HUES6 (cell line): Measurements from ENCODE around the gene TGFBRAP1.

Experiments used
- H3K27ac ChIP-seq: 2 replicates; pipeline ENCODE4 v1.7.0; 2013; ENCODE audit warnings: low read depth, mild to moderate bottlenecking, low read length, inconsistent platforms
- H3K27me3 ChIP-seq: 2 replicates; pipeline ENCODE4 v1.6.1; 2013; ENCODE audit warnings: low read length; ENCODE audit not compliant: control insufficient read depth, insufficient read depth
- H3K36me3 ChIP-seq: 2 replicates; pipeline ENCODE4 v1.6.1; 2013; ENCODE audit warnings: low read length; ENCODE audit not compliant: control insufficient read depth, insufficient read depth
- H3K4me1 ChIP-seq: 2 replicates; pipeline ENCODE4 v1.6.1; 2013; ENCODE audit warnings: low read length; ENCODE audit not compliant: control insufficient read depth, insufficient read depth
- H3K4me3 ChIP-seq: 2 replicates; pipeline ENCODE4 v1.5.1; 2013; ENCODE audit warnings: low read depth, low read length
- H3K9ac ChIP-seq: one replicate; pipeline ENCODE4 v1.6.1; 2013; ENCODE audit warnings: mild to moderate bottlenecking, low read length
- H3K9me3 ChIP-seq: 2 replicates; pipeline ENCODE4 v1.6.1; 2013; ENCODE audit warnings: low read depth, low read length; ENCODE audit not compliant: control insufficient read depth, insufficient read depth

TGFBRAP1 gene

GRCh38 chr2:105308382-105309146 is 21.0 kb downstream of the TGFBRAP1 start:
- no peak overlapping the region for H3K4me3 ChIP-seq
- H3K9ac ChIP-seq: no peak overlapping the region
- no peaks in the 10 kb centered on the region for H3K9me3 ChIP-seq
- no peak overlapping the region for H3K27ac ChIP-seq
- peaks cover 16% of the 10 kb centered on the region for H3K36me3 ChIP-seq
- H3K4me1 ChIP-seq: no peaks in the 10 kb centered on the region; the same call in none of the 2 replicates
- no peaks in the 10 kb centered on the region for H3K27me3 ChIP-seq

GRCh38 chr2:105307962-105308361 is 21.6 kb downstream of the TGFBRAP1 start:
- peaks cover 16% of the 10 kb centered on the region for H3K36me3 ChIP-seq
- no peaks in the 10 kb centered on the region for H3K27me3 ChIP-seq
- H3K9me3 ChIP-seq: no peaks in the 10 kb centered on the region
- no peak overlapping the region for H3K4me3 ChIP-seq
- no peaks in the 10 kb centered on the region; the same call in none of the 2 replicates for H3K4me1 ChIP-seq
- H3K9ac ChIP-seq: no peak overlapping the region
- H3K27ac ChIP-seq: no peak overlapping the region

- Histone ChIP-seq H3K27ac (no peak overlapping the region), H3K9me3 (no peaks in the 10 kb centered on the region), H3K4me3 (no peak overlapping the region), H3K4me1 (no peaks in the 10 kb centered on the region; the same call in none of the 2 replicates), H3K9ac (no peak overlapping the region), H3K27me3 (no peaks in the 10 kb centered on the region), H3K36me3 (peaks cover 16% of the 10 kb centered on the region)
Measured at GRCh38 chr2:105307550-105307949, 22.0 kb downstream of the TGFBRAP1 start.

- no peak overlapping the region for H3K4me3 ChIP-seq
- H3K9ac ChIP-seq: no peak overlapping the region
- H3K4me1 ChIP-seq: no peaks in the 10 kb centered on the region; the same call in none of the 2 replicates
- H3K36me3 ChIP-seq: peaks cover 16% of the 10 kb centered on the region
- H3K27me3 ChIP-seq: no peaks in the 10 kb centered on the region
- no peak overlapping the region for H3K27ac ChIP-seq
- H3K9me3 ChIP-seq: no peaks in the 10 kb centered on the region
Measured at GRCh38 chr2:105307146-105307545, 22.4 kb downstream of the TGFBRAP1 start.

- H3K36me3 ChIP-seq: peaks cover 19% of the 10 kb centered on the region
Measured at GRCh38 chr2:105301646-105302045, 27.9 kb downstream of the TGFBRAP1 start.

GRCh38 chr2:105299290-105299689 is 30.2 kb downstream of the TGFBRAP1 start:
- H3K27ac ChIP-seq: no peak overlapping the region
- no peaks in the 10 kb centered on the region for H3K9me3 ChIP-seq
- H3K27me3 ChIP-seq: no peaks in the 10 kb centered on the region
- H3K36me3 ChIP-seq: peaks cover 30% of the 10 kb centered on the region
- H3K4me3 ChIP-seq: no peak overlapping the region
- H3K9ac ChIP-seq: no peak overlapping the region
- H3K4me1 ChIP-seq: peaks cover 3% of the 10 kb centered on the region; the same call in 1 of the 2 replicates

More at GRCh38 chr2:105301646-105302045, 27.9 kb downstream of the TGFBRAP1 start:
- Histone ChIP-seq H3K27ac (no peak overlapping the region), H3K4me3 (no peak overlapping the region), H3K9ac (no peak overlapping the region), H3K9me3 (no peaks in the 10 kb centered on the region), H3K27me3 (no peaks in the 10 kb centered on the region), H3K4me1 (no peaks in the 10 kb centered on the region)

GRCh38 chr2:105298017-105298416 is 31.5 kb downstream of the TGFBRAP1 start:
- H3K9ac ChIP-seq: no peak overlapping the region
- no peak overlapping the region for H3K4me3 ChIP-seq
- H3K9me3 ChIP-seq: no peaks in the 10 kb centered on the region
- no peak overlapping the region for H3K27ac ChIP-seq
- peaks cover 3% of the 10 kb centered on the region; the same call in 1 of the 2 replicates for H3K4me1 ChIP-seq
- H3K36me3 ChIP-seq: peaks cover 34% of the 10 kb centered on the region
- no peaks in the 10 kb centered on the region for H3K27me3 ChIP-seq

- H3K4me1 ChIP-seq: peaks cover 3% of the 10 kb centered on the region; the same call in 1 of the 2 replicates
- no peak overlapping the region for H3K27ac ChIP-seq
- no peaks in the 10 kb centered on the region for H3K9me3 ChIP-seq
- H3K9ac ChIP-seq: no peak overlapping the region
- no peak overlapping the region for H3K4me3 ChIP-seq
- peaks cover 34% of the 10 kb centered on the region for H3K36me3 ChIP-seq
- no peaks in the 10 kb centered on the region for H3K27me3 ChIP-seq
Measured at GRCh38 chr2:105297216-105297615, 32.3 kb downstream of the TGFBRAP1 start.

GRCh38 chr2:105296017-105296611 is 33.4 kb downstream of the TGFBRAP1 start:
- no peak overlapping the region for H3K27ac ChIP-seq
- no peak overlapping the region for H3K4me3 ChIP-seq

GRCh38 chr2:105294844-105295481 is 34.6 kb downstream of the TGFBRAP1 start:
- peaks cover 40% of the 10 kb centered on the region for H3K36me3 ChIP-seq
- no peak overlapping the region for H3K4me3 ChIP-seq
- H3K9ac ChIP-seq: no peak overlapping the region
- H3K27me3 ChIP-seq: no peaks in the 10 kb centered on the region
- peaks cover 3% of the 10 kb centered on the region; the same call in 1 of the 2 replicates for H3K4me1 ChIP-seq
- no peaks in the 10 kb centered on the region for H3K9me3 ChIP-seq
- H3K27ac ChIP-seq: no peak overlapping the region

More at GRCh38 chr2:105296017-105296611, 33.4 kb downstream of the TGFBRAP1 start:
- Histone ChIP-seq H3K4me1 (peaks cover 3% of the 10 kb centered on the region; the same call in 1 of the 2 replicates), H3K36me3 (peaks cover 36% of the 10 kb centered on the region), H3K9ac (no peak overlapping the region), H3K27me3 (no peaks in the 10 kb centered on the region), H3K9me3 (no peaks in the 10 kb centered on the region)

GRCh38 chr2:105294046-105294445 is 35.5 kb downstream of the TGFBRAP1 start:
- no peak overlapping the region for H3K4me3 ChIP-seq
- H3K36me3 ChIP-seq: peaks cover 40% of the 10 kb centered on the region
- H3K27ac ChIP-seq: no peak overlapping the region
- no peak overlapping the region for H3K9ac ChIP-seq
- H3K4me1 ChIP-seq: peaks cover 3% of the 10 kb centered on the region; the same call in 1 of the 2 replicates
- H3K27me3 ChIP-seq: no peaks in the 10 kb centered on the region
- H3K9me3 ChIP-seq: no peaks in the 10 kb centered on the region
